ENCODE results near the gene RAB3A.
A peak's percentile ranks its signal among the peaks of the same experiment; 100 is the strongest.
"Not testable (repeated sequence)": the region's sequence is repeated elsewhere in the genome, so short reads cannot be mapped to it uniquely, and the experiment has no call there.

RAB3A gene

DNA sequence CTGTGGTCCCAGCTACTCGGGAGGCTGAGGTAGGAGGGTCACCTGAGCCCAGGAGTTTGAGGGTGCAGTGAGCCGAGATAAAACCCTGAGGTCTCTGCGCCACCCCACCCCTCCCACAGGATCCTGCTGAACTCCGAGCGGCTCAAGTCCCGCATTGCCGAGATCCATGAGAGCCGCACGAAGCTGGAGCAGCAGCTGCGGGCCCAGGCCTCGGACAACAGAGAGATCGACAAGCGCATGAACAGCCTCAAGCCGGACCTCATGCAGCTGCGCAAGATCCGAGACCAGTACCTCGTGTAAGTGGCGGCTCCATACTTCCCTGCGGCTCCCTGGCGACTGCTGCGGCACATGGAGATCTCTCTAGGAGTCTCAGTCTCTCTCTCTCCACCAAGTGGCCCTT, 36.8 kb downstream of the RAB3A start:
- no peak for DNase-seq

- DNase-seq: no peak
Measured at GRCh38 chr19:18165794-18166544, 37.9 kb downstream of the RAB3A start.

- DNase-seq: no peak
Measured at GRCh38 chr19:18164072-18164471, 39.8 kb downstream of the RAB3A start.

DNA sequence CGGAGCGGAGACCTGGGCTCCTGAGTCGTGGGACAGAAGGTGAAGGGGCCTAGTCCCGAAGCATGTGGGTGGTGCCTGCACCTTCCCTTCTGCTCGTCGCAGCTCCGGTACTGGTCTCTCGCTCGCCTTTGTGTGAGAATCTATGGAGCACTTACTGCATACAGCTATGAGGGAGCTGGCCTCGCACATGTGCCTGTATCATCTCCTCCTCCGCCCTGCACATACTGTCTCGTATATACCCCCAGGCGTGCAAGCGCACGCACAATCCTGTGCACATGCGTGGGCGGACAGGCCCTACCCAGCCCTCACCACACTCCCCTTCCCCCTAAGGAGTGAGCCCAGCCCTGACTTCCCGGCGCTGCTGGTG, 42.2 kb downstream of the RAB3A start:
- no peak for DNase-seq

GRCh38 chr19:18160971-18161635, 42.7 kb downstream of the RAB3A start:
- peak; percentile 76 for DNase-seq

DNA sequence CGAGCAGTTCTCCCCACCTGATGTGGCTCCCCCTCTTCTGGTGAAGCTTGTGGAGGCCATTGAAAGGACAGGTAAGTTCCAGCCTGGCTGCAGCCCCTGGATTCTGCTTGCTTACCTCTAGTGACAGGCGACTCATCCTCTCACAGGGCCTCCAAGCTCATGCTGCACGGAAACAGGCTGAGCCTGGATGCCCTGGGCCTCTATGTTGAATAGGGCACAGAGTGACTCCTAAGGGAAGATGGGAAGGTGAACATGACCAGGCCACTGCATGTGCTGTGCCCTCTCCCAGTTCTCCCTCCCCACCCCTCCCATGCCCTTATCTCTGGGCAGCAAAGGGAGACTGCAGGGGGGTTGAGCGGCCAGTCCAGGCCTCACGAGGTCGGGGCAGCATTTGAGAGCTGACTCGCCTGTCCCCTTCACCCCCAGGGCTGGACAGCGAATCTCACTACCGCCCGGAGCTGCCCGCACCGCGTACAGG, 43.3 kb downstream of the RAB3A start:
- DNase-seq: no peak

- no peak for DNase-seq
Measured at GRCh38 chr19:18159810-18160209, 44.0 kb downstream of the RAB3A start.

- DNase-seq: not testable (repeated sequence)
Measured at GRCh38 chr19:18159059-18159616, 44.7 kb downstream of the RAB3A start.

GRCh38 chr19:18158467-18158866, 45.4 kb downstream of the RAB3A start:
- no peak for DNase-seq

DNA sequence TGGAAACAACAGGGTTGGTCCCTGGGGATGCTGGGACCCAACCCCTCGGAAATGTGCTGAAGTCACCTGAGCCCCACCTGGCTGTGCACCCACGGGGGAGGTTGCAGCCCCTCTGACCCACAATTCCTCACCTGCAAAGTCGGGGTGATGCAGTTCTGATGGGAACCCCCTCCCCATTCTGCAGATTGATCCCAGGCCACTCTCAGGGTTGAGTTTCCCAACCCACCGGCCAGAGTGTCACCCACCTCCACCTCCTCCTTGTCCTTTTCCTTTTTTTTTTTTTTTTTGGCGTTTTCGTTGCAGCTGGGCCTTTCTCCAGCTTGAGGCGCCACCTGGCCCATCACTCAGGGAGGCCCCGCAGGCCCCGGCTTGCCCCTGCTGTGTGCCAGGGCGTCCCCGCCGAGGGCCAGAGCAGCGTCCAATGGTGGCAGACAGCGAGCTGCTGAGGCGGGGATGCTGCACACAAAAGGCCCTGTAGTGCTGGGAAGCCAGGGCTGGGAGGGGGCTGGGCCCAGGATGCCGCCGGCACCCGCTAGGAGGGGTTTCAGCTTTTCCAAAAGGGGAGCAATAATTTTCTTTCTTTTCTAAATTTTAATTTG, 46.3 kb downstream of the RAB3A start:
- no peak for DNase-seq

- DNase-seq: no peak
Measured at GRCh38 chr19:18156841-18157464, 46.9 kb downstream of the RAB3A start.

GRCh38 chr19:18156268-18156667, 47.6 kb downstream of the RAB3A start:
- no peak for DNase-seq

GRCh38 chr19:18155095-18156087, 48.5 kb downstream of the RAB3A start:
- DNase-seq: no peak

DNA sequence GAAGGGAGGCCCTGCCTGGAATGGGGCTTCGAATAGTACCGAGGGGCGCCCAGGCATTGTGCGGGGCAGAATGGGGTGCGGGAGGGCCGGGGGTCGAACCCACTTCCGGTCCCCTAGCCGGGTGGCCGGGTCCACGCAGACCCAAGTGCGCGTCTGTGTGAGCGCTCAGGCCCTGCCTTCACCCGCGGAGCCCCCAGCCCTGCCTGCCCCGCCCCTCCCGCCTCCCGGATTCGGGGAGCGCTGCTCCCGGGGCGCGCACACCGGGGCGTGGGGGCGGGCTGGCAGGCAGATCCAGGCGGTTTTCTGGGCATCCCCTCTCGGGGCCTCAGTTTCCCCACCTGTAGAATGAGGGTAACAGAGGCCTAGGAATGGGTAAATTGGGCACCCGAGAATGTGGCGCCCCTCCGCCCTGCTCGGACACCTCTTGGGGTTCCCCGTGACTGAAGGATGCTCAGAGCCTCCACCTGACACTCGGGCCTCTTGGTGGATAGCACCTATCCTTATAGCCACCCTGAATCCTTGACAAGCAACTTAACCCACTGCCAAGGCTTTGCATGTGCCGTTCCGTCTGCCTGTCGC, 50.2 kb downstream of the RAB3A start:
- no peak for DNase-seq

- DNase-seq: peak; percentile 99
Measured at GRCh38 chr19:18152817-18153555, 50.9 kb downstream of the RAB3A start, which contains the start of gene PIK3R2. Gene PIK3R2, plus strand, starts transcription at chr19:18153163. Its CDS starts 2,717 bp downstream, at chr19:18155880.

DNA sequence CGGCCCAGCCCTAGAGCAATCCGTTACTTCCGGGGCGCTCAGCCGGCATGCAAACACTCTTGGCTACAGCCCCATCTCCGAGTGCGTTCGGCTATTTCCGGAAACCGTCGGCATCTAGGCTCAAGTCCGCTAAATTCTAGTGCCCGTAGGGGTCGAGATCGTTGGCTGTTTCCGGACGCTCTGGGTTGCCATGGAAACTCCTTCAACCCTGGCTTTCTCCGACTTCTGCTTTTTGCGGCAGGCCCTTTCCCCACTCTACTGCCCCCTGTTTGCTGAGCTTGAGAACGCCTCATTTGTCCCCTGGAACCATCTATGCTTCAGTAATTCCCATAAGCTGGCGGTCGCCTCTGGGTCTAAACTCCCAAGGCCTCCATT, 51.4 kb downstream of the RAB3A start:
- peak; percentile 98 for DNase-seq

- DNase-seq: no peak
Measured at GRCh38 chr19:18150776-18151624, 52.8 kb downstream of the RAB3A start.

- DNase-seq: no peak
Measured at GRCh38 chr19:18149596-18149975, 54.3 kb downstream of the RAB3A start.

DNA sequence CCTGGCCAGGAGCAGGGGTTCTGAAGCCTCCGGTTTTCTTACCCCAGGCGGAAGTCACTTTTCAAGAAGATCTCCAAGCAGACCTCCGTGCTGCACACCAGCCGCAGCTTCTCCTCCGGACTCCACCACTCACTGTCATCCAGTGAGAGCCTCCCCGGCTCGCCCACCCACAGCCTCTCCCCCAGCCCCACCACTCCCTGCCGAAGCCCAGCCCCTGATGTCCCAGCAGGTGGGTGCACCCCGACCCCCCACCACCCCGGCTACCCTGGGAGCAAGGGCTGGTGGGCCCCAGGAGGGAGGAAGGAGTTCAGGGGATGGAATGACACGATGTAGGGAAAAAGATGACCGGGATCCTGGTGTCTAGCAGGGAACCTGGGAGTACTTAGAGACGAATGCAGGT, 56.4 kb downstream of the RAB3A start:
- DNase-seq: no peak

Data from CD4-positive, alpha-beta T cell treated with Interferon gamma for 1 hour (primary cell).